IgD-negative memory B cell (primary cell): Measurements from ENCODE around the gene KCNK16. TPM values are rescaled to one million over a fixed set of nuclear protein-coding genes. Genes with fewer than 3 reads are reported as not detected.

Source experiments
- H3K27ac Mint-ChIP-seq, 3 donors: one replicate each; pipeline ENCODE4 v1.8.0; 2020 to 2022; ENCODE audit warnings: mild to moderate bottlenecking in 3 of 3, mixed read lengths in 3 of 3, moderate library complexity in 1 of 3
- H3K27me3 Mint-ChIP-seq: one replicate; pipeline ENCODE4 v1.8.0; 2021; ENCODE audit warnings: mixed read lengths
- H3K36me3 Mint-ChIP-seq: one replicate; pipeline ENCODE4 v1.8.0; 2020; ENCODE audit warnings: mild to moderate bottlenecking, mixed read lengths
- H3K4me1 Mint-ChIP-seq, 3 donors: one replicate each; pipeline ENCODE4 v1.8.0; 2020 to 2022; ENCODE audit warnings: mixed read lengths in 3 of 3, mild to moderate bottlenecking in 1 of 3
- H3K4me3 Mint-ChIP-seq, 4 donors: one replicate each; pipeline ENCODE4 v1.8.0; 2020 to 2022; ENCODE audit warnings: mild to moderate bottlenecking in 4 of 4, mixed read lengths in 4 of 4, moderate library complexity in 3 of 4
- H3K9me3 Mint-ChIP-seq, 3 donors: one replicate each; pipeline ENCODE4 v1.8.0; 2020 to 2021; ENCODE audit warnings: mixed read lengths in 3 of 3, mild to moderate bottlenecking in 1 of 3
- polyA plus RNA-seq: library from polyadenylated mRNA; unstranded; fragments of 300-500 nt; fragmentation: Illumina TruSeq; gene quantifications from one replicate; pipeline ENCODE4 v1.2.3, GENCODE V29; 2021

KCNK16 gene
- polyA plus RNA-seq, 1 donor from 2014 or later, result not detected

DNA sequence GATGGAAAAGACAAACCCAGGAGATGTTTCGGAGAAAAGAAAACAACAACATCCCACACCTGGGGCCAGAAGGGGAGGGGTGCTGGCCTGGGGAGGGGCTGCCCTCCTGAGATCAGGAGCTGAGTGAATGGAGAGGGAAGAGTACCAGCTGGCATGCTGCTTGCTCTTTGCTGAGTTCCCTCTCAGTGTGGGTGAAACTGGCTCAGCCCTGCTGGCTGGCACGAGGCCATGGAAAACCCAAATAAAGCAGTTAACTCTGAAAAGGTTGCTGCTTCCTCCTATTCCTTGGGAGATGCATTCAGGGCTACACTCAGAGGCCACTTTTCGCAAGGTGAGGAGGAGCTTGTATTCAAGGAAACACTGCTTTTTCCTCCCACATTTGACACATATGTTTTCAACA, 8.0 kb upstream of the KCNK16 start:
- no peaks in the 10 kb centered on the region for H3K36me3 Mint-ChIP-seq
- peaks cover 0 to 2% (median 0%) of the 10 kb centered on the region in 3 donors for H3K4me1 Mint-ChIP-seq
- peaks cover 21% of the 10 kb centered on the region for H3K27me3 Mint-ChIP-seq
- H3K4me3 Mint-ChIP-seq, result no peak overlapping the region
- H3K9me3 Mint-ChIP-seq, result peaks cover 0 to 2% (median 0%) of the 10 kb centered on the region in 3 donors
- peak overlapping the region in 1 of 3 donors; percentile 41 for H3K27ac Mint-ChIP-seq

DNA sequence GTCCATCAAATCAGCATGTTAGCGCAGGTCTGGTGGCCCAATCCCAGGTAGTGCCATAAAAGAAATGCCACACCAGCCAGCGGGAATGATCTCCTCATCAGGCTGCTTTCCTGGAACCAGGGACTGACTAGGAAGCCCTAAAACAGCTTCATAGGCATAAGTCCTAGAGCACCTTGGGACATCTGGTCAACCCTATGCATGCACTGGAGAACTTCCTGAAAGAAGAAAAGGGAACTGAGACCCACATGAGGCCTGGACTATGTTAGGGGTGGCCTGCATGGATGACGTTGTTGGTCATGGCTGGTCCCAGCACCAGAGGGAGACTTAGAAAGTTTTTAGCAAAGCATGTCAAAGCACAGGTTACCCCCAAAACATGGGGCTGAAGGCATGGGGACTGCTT, 7.6 kb upstream of the KCNK16 start:
- H3K27me3 Mint-ChIP-seq, result peaks cover 25% of the 10 kb centered on the region
- H3K4me1 Mint-ChIP-seq, result peaks cover 0 to 2% (median 0%) of the 10 kb centered on the region in 3 donors
- no peak overlapping the region for H3K4me3 Mint-ChIP-seq
- peaks cover 0 to 2% (median 0%) of the 10 kb centered on the region in 3 donors for H3K9me3 Mint-ChIP-seq
- peak overlapping the region in 1 of 3 donors; percentile 41 for H3K27ac Mint-ChIP-seq
- H3K36me3 Mint-ChIP-seq, result no peaks in the 10 kb centered on the region

DNA sequence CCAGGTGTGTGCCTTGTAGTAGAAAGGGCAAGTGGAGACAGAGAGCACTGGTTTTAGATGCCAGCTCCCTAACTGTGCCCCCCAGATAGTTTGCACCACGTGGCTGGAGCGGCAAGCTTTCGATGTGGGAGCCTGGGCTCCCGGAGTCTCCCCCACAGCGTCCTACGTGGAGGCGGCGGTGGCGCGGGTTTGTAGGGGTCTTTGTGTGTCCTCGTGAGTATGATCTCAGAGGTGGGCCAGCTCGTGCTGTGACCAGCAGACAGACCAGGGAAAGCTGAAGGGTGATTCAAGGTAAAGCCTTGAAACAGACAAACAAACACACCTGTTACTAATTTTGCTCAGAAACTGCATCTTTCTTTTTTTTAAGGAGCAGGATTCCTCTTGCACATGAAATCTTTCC, 5.6 kb upstream of the KCNK16 start:
- no peak overlapping the region for H3K4me3 Mint-ChIP-seq
- H3K4me1 Mint-ChIP-seq, result peaks cover 0 to 2% (median 0%) of the 10 kb centered on the region in 3 donors
- peaks cover 0 to 2% (median 0%) of the 10 kb centered on the region in 3 donors for H3K9me3 Mint-ChIP-seq
- H3K36me3 Mint-ChIP-seq, result no peaks in the 10 kb centered on the region
- H3K27ac Mint-ChIP-seq, result no peak overlapping the region
- H3K27me3 Mint-ChIP-seq, result peaks cover 26% of the 10 kb centered on the region

- Mint-ChIP-seq H3K27me3 (peaks cover 23% of the 10 kb centered on the region), H3K4me3 (no peak overlapping the region), H3K36me3 (no peaks in the 10 kb centered on the region), H3K9me3 (peaks cover 0 to 2% (median 0%) of the 10 kb centered on the region in 3 donors), H3K27ac (no peak overlapping the region), H3K4me1 (peaks cover 0 to 2% (median 0%) of the 10 kb centered on the region in 3 donors)
Measured at GRCh38 chr6:39327507-39327906, 5.0 kb upstream of the KCNK16 start.

GRCh38 chr6:39321761-39322160, 741 bp downstream of the KCNK16 start:
- H3K27ac Mint-ChIP-seq, result no peak overlapping the region
- peaks cover 16% of the 10 kb centered on the region for H3K27me3 Mint-ChIP-seq
- H3K36me3 Mint-ChIP-seq, result no peaks in the 10 kb centered on the region
- no peaks in the 10 kb centered on the region for H3K4me1 Mint-ChIP-seq
- no peak overlapping the region for H3K4me3 Mint-ChIP-seq
- no peaks in the 10 kb centered on the region for H3K9me3 Mint-ChIP-seq

GRCh38 chr6:39320363-39320984, 2.0 kb downstream of the KCNK16 start:
- Mint-ChIP-seq H3K4me1 (peaks cover 0 to under 1% (median 0%) of the 10 kb centered on the region in 3 donors), H3K36me3 (no peaks in the 10 kb centered on the region), H3K9me3 (no peaks in the 10 kb centered on the region), H3K4me3 (no peak overlapping the region), H3K27me3 (peaks cover 20% of the 10 kb centered on the region), H3K27ac (no peak overlapping the region)

DNA sequence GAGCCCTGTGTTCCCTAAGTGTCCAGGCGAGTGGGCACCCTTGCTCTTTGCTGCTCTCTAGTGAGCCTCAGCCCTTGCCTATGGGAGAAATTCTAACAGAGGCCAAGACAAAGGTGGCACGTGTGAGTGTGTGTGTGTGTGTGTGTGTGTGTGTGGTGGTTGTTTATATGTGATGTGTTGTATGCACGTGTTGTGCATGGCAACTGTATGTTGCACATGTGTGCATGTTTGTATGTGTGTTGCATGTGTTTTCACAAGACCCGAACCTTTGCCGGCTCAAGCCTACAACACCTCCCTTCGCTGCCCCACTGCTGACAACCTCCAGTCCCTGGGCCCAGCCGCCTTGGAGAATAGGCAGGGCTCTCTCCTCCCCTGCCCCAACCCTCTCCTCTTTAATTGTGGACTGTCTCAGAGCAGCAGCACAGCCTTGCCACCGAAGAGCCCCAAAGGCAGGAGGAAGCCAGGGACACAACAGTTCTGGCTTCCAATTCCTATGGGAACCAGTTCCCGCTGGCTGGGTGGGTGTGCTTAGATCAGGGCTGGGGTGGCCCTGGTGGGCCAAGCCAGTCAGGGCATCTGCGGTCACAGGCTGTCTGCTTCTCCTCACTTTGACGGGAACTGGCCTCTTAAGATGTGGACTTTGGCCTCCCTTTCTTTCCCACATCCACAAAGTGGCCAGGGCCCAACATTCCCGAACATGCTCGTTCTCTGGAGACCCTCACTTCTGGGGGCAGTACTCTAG, 2.7 kb downstream of the KCNK16 start:
- Mint-ChIP-seq H3K9me3 (no peaks in the 10 kb centered on the region), H3K27me3 (peaks cover 20% of the 10 kb centered on the region), H3K36me3 (no peaks in the 10 kb centered on the region), H3K4me3 (no peak overlapping the region), H3K4me1 (peaks cover 0 to 3% (median 0%) of the 10 kb centered on the region in 3 donors), H3K27ac (no peak overlapping the region)

- Mint-ChIP-seq H3K27me3 (peaks cover 23% of the 10 kb centered on the region), H3K4me3 (no peak overlapping the region), H3K36me3 (no peaks in the 10 kb centered on the region), H3K9me3 (no peaks in the 10 kb centered on the region), H3K27ac (no peak overlapping the region), H3K4me1 (peaks cover 0 to 3% (median 2%) of the 10 kb centered on the region in 3 donors)
Measured at GRCh38 chr6:39317256-39317655, 5.2 kb downstream of the KCNK16 start.

DNA sequence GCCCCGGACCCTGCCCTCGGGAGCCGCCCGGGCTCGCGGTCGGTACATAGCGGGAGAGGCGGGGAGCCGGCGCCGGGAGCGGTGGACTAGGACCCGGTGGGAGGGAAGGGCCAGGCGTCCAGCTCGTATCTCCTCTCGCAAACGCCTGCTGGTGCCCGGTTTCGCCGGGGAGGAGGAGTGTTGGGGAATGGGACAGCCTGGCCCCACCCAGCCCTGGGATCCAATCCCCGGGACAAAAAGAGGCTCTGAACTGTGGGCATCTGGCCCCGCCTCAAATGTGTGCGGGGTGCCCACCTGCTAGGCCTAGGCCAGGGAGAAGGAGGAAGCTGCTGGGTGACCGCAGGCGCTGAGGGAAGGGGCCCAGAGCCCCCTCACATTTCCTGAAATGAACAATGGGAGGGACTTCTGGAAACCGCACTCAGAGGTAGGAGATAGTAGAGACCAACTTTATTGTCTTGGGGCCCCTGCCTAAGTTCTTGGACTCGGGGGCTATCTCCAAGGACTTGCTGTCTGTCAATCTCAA, 8.2 kb downstream of the KCNK16 start, which contains the start of gene KCNK17:
Gene KCNK17 (minus strand): TSS at position 147 of the 523 bp plus-strand sequence. CDS start 99 bp downstream, at position 48.
- Mint-ChIP-seq H3K4me3 (peak within 1 kb of the TSS in 2 of 4 donors; percentile 21 to 75), H3K9me3 (no peaks in the 10 kb centered on the region), H3K27me3 (peaks cover 37% of the 10 kb centered on the region), H3K27ac (no peak within 1 kb of the TSS), H3K36me3 (no peaks in the 10 kb centered on the region), H3K4me1 (peaks cover 0 to 3% (median 2%) of the 10 kb centered on the region in 3 donors)

DNA sequence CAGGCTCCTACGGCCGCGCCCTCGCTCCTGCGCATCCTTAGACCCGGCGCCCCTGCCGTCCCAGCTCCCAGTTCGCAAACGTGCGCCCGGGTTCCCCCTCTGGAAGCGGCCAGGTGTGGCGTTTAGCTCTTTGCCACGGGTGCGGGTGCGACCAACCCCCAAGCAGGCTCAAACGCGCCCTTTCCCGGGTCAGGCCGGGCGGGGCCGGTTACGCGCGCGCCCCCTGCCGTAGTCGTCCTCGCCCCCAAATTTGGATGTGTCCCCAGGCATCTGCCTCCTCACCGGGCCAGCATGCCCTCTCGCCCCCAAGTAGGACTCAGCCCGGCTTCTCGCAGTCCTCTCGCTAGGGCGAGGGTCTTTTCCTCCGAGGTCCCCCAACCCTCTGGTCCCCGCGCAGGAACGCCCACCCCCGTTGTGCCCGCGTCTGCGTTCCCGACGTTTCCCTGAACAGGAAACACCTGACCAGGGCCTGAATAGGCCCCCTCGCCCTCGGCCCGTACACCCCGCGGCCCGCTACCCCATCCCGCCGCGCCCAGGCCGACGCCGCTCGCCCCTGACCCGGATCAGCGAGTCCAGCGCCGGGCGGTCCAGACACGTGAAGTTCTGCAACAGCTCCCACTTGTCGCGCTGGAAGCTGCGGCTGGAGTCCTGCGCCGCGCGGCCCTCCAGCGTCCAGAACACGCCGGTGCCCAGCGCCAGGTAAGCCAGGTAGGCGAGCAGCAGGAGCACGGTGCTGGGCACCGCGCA, 8.8 kb downstream of the KCNK16 start:
- Mint-ChIP-seq H3K9me3 (no peaks in the 10 kb centered on the region), H3K4me1 (peaks cover 0 to 3% (median 2%) of the 10 kb centered on the region in 3 donors), H3K27me3 (peaks cover 33% of the 10 kb centered on the region), H3K4me3 (peak overlapping the region in 2 of 4 donors; percentile 21 to 37), H3K36me3 (no peaks in the 10 kb centered on the region), H3K27ac (no peak overlapping the region)

DNA sequence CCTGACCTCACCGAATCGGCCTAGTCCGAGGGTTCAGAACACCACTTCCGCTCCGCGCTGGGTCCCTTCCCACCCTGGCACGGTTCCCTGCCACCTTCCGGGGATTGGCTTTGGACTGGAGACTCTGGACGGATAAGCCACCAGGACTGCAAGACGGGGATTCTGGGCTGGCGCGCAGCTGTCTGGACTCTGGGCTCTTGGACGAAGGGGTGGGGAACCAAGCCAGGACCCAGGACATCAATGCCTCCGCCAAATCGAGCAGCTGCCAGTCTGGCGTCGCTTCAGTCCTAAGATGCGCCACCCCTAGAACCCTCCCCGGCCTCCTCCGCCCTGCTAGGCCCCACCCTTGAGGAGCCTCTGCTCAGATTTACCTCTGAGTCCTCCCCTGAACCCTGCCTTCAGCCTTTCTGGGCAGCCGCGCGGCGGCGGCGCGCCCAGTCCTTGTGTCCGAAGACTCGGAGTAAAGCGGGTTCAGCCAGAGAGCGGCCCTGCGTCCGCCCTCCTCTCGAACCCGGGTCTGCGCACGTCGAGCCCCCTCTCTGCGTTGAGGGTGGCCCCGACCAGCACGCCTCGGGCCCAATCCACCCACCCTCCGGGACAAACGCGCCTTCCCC, 9.5 kb downstream of the KCNK16 start:
- H3K27ac Mint-ChIP-seq, result no peak overlapping the region
- peak overlapping the region in 2 of 4 donors; percentile 21 to 45 for H3K4me3 Mint-ChIP-seq
- H3K9me3 Mint-ChIP-seq, result no peaks in the 10 kb centered on the region
- peaks cover 33% of the 10 kb centered on the region for H3K27me3 Mint-ChIP-seq
- H3K4me1 Mint-ChIP-seq, result peaks cover 0 to 3% (median 2%) of the 10 kb centered on the region in 3 donors
- H3K36me3 Mint-ChIP-seq, result no peaks in the 10 kb centered on the region

GRCh38 chr6:39310542-39310941, 12.0 kb downstream of the KCNK16 start:
- peaks cover 27% of the 10 kb centered on the region for H3K27me3 Mint-ChIP-seq

DNA sequence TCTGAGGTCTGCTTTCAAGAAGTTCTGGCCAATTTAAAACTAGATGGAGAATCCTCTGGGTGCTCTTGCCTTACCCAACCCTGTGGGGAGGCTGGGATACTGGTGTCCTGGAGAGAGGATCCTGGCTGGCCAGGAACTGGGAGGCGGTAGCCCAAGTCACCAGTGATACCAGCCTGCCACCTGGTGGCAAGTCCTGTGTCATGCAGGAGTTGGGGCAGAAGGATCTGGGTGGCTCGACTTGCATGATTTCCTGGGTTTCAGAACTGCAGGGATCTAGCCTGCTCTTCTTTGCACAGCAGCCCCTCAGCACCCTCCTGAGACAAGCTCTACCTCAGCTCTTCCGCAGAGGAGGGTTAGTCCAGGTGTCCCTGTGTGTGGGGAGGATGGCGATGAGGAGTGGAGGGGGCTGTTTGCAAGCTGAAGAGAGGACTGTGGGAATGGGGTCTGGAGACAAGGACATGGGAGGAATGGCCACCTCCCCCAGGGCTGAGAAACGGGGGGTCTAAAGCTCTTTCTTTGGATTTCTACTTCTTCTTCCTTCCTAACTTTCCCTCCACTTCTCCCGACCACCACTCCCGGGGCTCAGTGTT, 12.5 kb downstream of the KCNK16 start:
- Mint-ChIP-seq H3K27ac (peak overlapping the region in 1 of 3 donors; percentile 24), H3K9me3 (no peaks in the 10 kb centered on the region), H3K27me3 (peaks cover 24% of the 10 kb centered on the region), H3K4me1 (peaks cover 0 to 2% (median under 1%) of the 10 kb centered on the region in 3 donors), H3K4me3 (no peak overlapping the region), H3K36me3 (no peaks in the 10 kb centered on the region)

More at GRCh38 chr6:39310542-39310941, 12.0 kb downstream of the KCNK16 start:
- H3K9me3 Mint-ChIP-seq, result no peaks in the 10 kb centered on the region
- no peaks in the 10 kb centered on the region for H3K36me3 Mint-ChIP-seq
- peaks cover 0 to 3% (median 2%) of the 10 kb centered on the region in 3 donors for H3K4me1 Mint-ChIP-seq
- H3K27ac Mint-ChIP-seq, result no peak overlapping the region
- H3K4me3 Mint-ChIP-seq, result no peak overlapping the region

DNA sequence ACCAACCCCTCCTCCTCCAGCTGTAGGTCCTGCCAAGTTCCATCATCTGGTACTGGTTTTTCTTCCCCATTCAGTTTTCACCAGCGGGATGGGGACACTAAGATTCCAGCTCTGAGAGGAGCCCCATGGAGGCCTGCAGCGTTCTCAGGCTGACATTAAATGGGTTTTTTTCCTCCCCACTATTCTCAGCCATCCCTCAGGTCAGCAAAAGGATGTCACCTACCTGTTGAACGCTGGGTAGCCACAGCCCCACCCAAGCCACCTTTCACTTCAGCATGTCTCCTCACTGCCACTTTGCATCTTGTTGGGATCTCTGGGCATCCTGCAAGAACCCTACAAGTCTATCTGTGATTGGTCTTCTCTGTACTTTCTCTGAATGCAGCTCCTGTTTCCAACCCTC, 15.0 kb downstream of the KCNK16 start:
- H3K27me3 Mint-ChIP-seq, result peaks cover 14% of the 10 kb centered on the region
- H3K4me3 Mint-ChIP-seq, result no peak overlapping the region
- H3K9me3 Mint-ChIP-seq, result no peaks in the 10 kb centered on the region
- H3K36me3 Mint-ChIP-seq, result no peaks in the 10 kb centered on the region
- H3K4me1 Mint-ChIP-seq, result peaks cover 0 to 7% (median 4%) of the 10 kb centered on the region in 3 donors
- no peak overlapping the region for H3K27ac Mint-ChIP-seq
